D721Med (cell line): ENCODE data around the gene EIF4H.

Source experiments
- DNase-seq: peaks from one replicate; pipeline ENCODE4 v3.0.0; 2011; ENCODE audit warnings: low spot score; ENCODE audit not compliant: insufficient read length
- FAIRE-seq: peaks from 2 replicates; lab custom pipeline; 2011; peaks lifted over from hg19 to GRCh38; lab: Jason Lieb, UNC
- CTCF ChIP-seq: IDR thresholded peaks from 2 replicates; pipeline ENCODE4 v1.5.1; 2012; ENCODE audit warnings: mild to moderate bottlenecking, control low read depth; ENCODE audit not compliant: insufficient read depth; ENCODE audit errors: missing control alignments

Gene EIF4H

GRCh38 chr7:74228951-74229900 is 55.1 kb downstream of the EIF4H start:
- FAIRE-seq (no peak), DNase-seq (no peak)
- no peak for TF ChIP-seq CTCF

- no peak for DNase-seq
- no peak for TF ChIP-seq CTCF
- no peak for FAIRE-seq
These were observed 56.5 kb downstream of the EIF4H start for GRCh38 chr7:74230446-74231231.

- DNase-seq: no peak
- FAIRE-seq: no peak
- TF ChIP-seq CTCF: no peak
These were observed 57.1 kb downstream of the EIF4H start for GRCh38 chr7:74231232-74231590.

- no peak for TF ChIP-seq CTCF
- FAIRE-seq (no peak), DNase-seq (no peak)
These were observed 59.6 kb downstream of the EIF4H start for GRCh38 chr7:74233655-74234285.

GRCh38 chr7:74235518-74236268 is 61.5 kb downstream of the EIF4H start:
- DNase-seq (no peak), FAIRE-seq (no peak)
- no peak for TF ChIP-seq CTCF

DNA sequence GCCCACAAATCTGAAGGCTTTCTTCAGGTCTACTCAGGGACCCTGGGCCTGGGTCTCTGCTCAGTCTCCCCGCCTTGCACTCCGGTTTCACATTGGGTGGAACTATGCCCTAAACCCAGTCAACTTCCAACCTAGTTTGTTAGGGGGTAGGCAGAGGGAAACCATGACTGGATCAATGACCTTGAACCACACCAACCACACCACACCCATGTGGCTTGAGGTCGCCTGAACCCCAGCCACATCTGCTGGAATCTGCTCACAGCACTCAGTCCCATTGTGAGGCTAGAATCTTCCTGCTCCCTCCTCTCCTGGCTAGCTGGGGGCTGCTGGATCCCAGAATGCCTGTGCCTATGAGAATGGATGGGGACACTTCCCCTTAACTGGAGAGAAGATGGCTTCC is 62.1 kb downstream of the EIF4H start:
- TF ChIP-seq CTCF: no peak
- FAIRE-seq: no peak
- no peak for DNase-seq
